Measurements from ENCODE around the gene EDA.

GRCh38 chrX:69795702-69796101 is 179.8 kb downstream of the EDA start:
- no peak for TF ChIP-seq CTCF (IDR thresholded peaks at IDR 0.05)
- TF ChIP-seq EZH2 (IDR thresholded peaks at IDR 0.05): no peak
